Upper lobe of left lung (tissue), 4 donors: ENCODE results near the gene PRKCA.

Experiments used
- CTCF ChIP-seq, 6 experiments: fragments of 450-650 bp in 4 of 6; fragments of 200-600 bp in 2 of 6; sonication (generic) in 2 of 6; IDR thresholded peaks; one replicate each; pipeline ENCODE4 v1.5.1; 2016 to 2019; ENCODE audit warnings: antibody characterized with exemption in 6 of 6
- POLR2A ChIP-seq, 4 donors: fragments of 450-650 bp; IDR thresholded peaks; one replicate each; pipeline ENCODE4 v1.5.1; 2016 to 2017; ENCODE audit warnings: antibody characterized with exemption in 4 of 4, mild to moderate bottlenecking in 2 of 4

DNA sequence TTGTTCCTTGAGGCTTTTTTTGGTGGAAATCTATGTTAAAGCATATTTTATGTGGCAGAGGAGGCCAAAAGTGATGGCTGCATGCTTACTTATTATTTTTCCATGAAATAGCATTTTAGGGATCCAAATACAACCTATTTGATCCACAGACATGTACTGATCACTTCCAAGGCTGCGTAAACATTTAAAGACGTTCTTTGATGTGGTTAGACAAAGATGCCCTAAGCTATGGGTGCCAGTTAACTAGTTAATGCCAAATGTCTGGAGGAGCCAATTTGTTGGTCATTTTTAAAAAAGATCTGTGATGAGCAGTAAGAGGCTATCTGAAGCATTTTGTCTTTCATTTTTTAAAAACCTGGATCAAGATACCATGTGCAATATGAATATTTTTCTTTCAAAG, 17.3 kb upstream of the PRKCA start:
- TF ChIP-seq CTCF (IDR thresholded peaks at IDR 0.05) (no peak), POLR2A (IDR thresholded peaks at IDR 0.05) (no peak)
